CD1c-positive myeloid dendritic cell (primary cell): ENCODE data around the gene TBX3.

Experiments
- DNase-seq: peaks from one replicate; pipeline ENCODE4 v3.0.0-alpha.2; 2016; ENCODE audit errors: extremely low spot score

TBX3 gene

GRCh38 chr12:114696443-114697242 is 12.7 kb upstream of the TBX3 start:
- no peak for DNase-seq

GRCh38 chr12:114695305-114695592 is 11.3 kb upstream of the TBX3 start:
- DNase-seq = no peak

DNA sequence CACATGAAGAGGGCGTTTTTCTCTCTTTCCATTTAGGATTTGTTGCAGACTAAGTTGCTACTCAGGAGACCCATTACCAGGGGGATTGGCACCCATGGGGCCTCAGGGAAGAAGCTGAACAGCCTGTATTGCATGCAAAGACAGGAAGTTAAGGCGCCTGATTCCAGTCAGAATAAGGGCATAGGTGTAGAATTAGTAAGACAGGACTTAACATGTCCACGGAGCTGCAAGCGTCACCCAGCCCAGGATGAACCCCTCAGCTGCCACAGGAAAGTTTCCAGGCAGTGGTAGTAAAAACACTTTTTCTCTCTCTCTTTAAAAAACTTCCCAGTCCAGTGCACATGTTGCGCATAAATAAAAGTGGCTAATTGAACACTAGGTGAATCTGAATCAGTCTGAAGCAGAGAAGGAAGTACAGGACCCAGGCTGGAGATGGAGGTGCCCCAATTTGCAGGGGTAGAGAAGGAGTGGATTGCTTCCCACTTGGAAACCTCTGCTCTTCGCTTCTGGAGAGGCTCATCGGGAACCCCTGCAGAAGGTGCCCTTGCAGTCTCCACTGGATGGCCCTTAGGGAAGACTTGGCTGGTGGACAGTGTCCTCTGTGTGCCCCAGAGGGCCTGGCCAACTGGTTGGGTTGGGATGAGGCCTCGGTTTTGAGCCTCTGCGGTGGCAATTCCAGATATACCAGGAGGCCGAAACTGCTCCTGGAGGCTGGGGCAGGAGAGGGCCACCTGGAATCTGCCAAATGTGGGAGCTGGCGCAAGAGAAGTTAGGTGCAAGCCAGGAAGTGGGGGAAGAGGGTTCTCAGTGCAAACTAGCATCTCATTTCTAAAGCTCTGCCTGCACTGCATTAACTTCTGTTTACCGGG is 10.7 kb upstream of the TBX3 start:
- DNase-seq = no peak

GRCh38 chr12:114693532-114693931 is 9.6 kb upstream of the TBX3 start:
- no peak for DNase-seq

- no peak for DNase-seq
Measured at GRCh38 chr12:114693059-114693531, 9.1 kb upstream of the TBX3 start.

DNA sequence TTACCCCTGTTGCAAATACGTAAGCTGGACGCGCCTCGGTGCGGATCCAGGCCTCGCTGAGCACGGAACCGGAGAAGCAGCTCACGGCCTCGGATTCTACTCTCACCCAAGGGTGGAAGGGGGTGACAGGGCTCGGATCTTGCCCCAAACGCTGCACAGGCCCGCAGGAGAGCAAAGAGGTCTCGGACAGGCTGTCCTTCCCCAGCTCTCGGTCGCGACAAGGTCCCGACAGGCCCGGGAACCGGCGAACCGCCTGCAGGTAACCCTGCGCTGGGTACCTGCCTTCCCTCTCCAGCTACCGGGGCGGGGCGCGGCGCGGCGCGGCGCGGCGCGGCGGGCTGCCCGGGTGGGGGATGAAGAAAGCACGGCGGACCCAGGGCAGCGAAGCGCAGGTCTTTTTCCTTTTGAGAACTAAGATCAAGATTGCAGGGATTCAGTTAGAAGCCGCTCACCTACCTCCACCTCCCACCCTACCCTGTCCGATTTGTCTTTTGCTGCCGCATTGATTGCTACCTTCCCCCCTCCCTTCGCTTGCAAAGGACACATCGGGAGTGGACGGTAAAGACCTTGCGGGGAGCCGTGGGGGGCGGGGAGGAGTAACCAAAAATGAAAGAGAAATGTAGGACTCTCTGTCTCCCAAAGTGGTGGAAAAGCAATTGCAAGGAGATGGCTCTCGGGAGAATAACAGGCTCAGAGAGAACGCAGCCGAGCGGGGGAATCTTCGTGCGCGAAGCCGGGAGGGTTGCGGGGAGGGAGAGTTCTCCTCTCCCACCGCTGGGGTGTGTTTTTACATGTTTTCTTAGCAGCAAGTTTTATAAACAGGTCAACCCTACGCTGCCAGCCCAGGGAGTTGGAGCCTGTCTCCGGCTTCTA is 8.4 kb upstream of the TBX3 start:
- no peak for DNase-seq

- DNase-seq = no peak
Measured at GRCh38 chr12:114691763-114692185, 7.8 kb upstream of the TBX3 start.

DNA sequence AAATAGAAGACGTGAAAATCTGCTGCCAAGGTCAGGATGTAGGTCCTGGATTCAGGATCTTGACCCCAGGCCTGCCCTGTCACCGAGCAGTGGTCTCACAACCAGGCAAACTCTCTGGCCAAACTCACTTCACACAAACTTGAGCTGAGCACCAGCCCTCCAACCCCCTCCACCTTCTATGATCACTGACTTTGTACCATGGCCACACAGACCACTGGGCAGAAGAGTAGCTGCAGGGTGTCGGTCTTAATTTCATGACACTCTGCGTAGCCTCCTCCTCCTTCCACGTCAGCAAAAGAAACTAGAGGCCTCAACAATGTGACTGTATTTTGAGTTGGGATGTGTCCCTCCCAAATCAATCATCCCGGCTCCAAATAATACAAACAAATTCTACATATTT is 7.2 kb upstream of the TBX3 start:
- no peak for DNase-seq

DNA sequence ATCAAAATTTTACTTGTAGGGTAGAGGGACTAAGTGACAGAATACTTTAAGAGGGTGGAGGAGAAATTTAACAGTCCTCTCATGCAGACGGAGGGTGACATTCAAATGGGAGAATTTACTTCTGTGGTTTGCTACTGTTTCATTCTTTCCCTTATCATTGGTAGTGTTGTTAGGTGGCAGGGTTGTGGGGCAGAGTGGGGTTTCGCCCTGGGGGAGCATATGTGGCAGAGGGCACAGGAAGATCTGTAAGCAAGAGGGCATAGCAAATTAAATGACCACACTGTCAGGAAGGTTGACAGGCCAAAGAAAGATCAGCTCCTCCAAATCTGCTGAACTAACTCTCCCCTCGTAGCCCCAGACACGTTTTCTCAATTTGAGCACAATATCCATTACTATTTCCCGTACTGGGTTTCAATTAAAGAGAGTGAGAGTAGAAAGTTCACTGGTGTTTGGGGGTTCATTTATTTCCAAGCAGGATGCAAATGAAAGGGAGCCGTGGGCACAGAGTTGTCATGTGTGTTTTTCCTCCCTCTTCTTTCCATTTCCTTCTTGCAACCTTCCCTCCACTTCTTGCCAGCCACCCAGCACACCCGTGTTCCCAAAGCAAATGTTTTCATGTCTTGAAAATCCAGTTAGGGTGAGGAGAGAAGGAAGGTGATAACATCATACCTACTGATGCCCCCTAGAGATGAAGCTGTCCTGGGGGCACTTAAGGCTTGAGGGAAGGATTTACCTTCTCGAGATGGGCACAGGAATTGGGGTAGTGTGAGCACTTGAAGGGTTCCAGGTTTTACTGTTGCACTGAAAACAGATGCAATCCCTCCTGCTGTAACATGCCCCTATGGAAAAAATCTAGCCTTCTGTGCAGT is 6.5 kb upstream of the TBX3 start:
- no peak for DNase-seq

DNA sequence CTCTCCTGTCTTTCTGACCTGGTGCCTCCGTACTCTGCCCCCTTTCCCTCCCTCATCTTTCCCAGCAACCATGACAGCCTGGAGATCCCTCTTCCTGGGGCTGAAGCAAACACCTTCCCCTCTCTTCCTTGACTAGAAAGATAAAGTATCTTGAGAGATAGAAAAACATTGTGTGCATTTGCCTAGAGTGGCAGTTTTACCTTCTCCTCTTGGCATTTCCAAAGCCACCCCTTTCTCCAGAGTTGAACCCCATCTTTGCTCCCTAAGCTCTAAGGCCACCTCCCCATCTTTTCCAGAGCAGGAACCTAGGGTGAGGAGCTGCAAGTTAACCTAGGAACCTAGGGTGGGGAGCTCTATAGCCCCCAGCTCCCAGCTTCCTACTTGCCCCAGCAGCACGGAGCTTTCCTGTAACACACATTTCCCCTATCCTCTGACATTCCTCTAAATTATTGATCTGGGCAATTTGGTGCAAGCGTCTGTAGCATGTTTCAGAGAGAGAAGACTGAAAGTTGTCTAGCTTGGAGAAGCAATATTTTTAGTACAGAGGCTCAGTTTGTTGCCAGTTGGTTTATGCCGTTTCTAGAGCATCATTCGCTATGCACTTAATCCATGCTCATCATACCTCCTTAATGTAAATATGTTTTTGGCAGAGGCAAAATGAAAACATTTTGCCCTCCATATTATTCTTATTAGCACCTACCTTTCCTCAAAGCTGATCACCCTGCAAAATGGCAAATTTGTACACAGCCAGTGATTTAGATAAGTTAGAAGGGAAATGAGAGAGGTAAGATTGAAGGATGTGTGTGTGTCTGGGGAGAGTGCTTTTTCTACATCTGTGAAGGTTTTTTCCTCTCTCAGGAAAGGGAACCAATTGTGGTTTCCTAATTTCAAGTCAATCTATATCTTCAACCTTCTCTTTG is 5.4 kb upstream of the TBX3 start:
- no peak for DNase-seq

DNA sequence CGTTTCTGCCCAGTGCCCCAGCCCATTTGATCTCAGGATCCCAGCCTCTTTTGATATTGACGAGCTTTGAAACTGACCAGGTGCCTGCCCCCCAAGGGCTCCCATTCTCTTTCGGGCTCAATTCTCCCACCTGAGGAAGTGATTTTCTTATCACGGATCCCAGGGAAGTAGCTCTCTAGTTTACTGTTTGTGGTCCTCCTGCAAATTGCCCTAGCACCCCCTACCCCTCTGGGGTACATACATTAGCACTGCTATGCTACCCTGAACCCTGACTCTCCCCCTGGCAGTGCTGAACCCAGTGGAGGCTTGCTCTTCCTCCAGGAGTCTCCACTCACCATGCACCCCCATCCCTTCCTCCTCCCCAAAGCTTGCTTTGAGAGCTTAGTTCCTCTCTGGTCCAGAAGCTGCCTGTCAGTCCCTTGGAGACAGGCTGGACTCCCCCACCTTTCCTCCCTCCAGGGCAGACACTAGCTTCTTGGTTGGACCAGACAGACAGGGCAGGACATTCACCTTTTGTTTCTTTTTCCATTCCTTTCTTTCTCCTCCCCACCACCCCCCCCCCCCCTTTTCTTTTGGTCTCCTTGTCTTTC is 4.4 kb upstream of the TBX3 start:
- DNase-seq = no peak

GRCh38 chr12:114687802-114688201 is 3.8 kb upstream of the TBX3 start:
- DNase-seq = no peak

- no peak for DNase-seq
Measured at GRCh38 chr12:114686773-114687500, 3.0 kb upstream of the TBX3 start.

DNA sequence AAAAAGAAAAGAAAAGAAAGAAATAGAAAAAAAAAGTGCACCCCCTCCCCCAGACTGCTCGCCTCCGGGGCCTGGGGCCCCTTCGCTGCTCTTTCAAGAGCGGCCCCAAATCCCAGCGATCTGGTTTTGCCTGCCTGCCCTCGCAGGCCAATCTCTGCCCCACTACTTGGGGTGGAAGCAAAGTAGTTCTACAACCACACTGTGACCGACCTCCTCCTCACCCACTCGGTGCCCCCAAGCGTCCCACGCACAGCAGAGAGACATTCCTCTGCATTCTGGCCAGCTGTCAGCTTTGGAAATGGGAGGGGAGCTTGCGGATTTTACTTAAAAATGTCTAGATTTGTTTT is 2.4 kb upstream of the TBX3 start:
- no peak for DNase-seq

DNA sequence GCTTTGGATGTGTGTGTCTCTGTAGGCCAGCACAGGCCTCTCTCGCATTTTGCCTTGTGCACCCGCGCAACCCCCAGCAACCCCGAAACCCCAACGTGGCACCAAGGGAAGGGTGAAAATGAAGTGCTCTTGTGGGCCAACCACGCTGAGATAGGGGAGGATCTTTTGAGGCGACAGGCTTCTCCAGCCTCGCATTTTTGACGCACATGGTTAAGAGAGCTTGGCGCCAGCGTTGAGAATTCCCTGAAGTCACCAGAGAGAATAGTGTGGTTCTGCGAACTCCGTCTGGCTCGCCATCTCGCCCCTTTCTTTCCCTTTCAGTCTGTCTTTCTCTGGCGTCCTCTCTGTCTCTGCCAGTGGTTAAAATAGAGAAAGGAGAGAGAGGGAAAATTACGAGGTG is 1.9 kb upstream of the TBX3 start:
- no peak for DNase-seq

- no peak for DNase-seq
Measured at GRCh38 chr12:114685320-114685781, 1.4 kb upstream of the TBX3 start.

GRCh38 chr12:114684870-114685273 is 897 bp upstream of the TBX3 start:
- no peak for DNase-seq

DNA sequence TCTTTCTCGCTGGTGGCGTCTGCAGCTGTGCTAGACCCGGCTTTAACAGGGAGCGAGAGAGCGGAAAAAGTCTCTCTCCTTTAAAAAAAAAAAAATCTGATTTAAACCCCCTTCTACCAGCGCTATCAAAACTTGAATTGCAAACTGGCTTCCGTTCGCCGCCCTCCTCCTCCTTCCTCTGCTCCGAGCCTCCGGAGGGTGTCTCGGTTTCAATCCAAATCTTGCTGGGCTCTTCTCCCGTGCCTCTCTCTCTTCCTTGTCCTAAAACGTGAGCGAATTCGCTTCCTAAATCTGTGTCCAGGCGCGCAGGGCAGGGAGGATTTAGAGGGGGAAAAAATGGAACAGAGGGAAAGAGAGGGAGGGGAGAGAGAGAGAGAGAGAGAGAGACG is 272 bp downstream of the TBX3 start:
- no peak for DNase-seq
